ENCODE data around the gene ALG10.
"Not testable (repeated sequence)": the region's sequence is repeated elsewhere in the genome, so short reads cannot be mapped to it uniquely, and the experiment has no call there.

The ALG10 gene, protein sequence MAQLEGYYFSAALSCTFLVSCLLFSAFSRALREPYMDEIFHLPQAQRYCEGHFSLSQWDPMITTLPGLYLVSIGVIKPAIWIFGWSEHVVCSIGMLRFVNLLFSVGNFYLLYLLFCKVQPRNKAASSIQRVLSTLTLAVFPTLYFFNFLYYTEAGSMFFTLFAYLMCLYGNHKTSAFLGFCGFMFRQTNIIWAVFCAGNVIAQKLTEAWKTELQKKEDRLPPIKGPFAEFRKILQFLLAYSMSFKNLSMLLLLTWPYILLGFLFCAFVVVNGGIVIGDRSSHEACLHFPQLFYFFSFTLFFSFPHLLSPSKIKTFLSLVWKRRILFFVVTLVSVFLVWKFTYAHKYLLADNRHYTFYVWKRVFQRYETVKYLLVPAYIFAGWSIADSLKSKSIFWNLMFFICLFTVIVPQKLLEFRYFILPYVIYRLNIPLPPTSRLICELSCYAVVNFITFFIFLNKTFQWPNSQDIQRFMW

DNA sequence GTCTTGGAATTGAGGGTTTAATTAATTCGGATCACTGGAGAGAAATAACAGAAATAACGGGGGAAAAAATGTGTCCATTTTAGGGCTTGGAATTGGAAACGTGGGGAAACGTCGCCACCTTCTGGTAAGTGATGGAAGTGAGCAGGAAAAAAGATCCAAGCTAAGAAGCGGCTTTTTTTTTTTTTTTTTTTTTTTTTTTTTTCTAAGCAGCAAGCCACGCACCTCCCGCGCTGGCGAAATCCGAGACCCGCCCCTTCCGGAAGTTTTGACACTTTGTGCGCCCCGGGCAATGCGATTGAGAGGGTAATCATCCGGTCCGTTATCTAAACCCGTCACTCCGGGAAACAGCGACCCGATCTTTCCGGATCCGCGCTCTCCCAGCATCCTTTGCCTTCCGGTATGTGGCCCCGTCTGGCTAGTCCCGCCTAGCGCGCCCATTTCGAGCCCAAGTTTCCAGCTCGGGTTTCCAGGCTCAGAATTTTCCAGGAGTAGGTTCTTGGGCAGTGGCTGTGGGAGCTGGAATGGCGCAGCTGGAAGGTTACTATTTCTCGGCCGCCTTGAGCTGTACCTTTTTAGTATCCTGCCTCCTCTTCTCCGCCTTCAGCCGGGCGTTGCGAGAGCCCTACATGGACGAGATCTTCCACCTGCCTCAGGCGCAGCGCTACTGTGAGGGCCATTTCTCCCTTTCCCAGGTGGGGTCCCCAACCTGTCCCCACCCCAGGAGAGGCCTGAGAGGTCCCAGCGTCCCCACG lies at the start of gene ALG10:
ALG10 (plus strand) TSS at position 418 of the 752 bp plus-strand sequence; CDS start at position 522, 104 bp downstream.
- DNase-seq: peak; percentile 99

DNA sequence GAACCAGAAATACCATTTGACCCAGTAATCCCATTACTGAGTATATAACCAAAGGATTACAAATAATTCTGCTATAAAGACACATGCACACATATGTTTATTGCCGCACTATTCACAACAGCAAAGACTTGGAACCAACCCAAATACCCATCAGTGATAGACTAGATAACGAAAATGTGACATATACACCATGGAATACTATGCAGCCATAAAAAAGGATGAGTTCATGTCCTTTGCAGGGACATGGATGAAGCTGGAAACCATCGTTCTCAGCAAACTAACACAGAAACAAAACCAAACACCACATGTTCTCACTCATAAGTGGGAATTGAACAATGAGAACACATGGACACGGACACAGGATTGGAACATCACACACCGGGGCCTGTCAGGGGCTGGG lies 49.4 kb upstream of the ALG10 start:
- not testable (repeated sequence) for DNase-seq

DNA sequence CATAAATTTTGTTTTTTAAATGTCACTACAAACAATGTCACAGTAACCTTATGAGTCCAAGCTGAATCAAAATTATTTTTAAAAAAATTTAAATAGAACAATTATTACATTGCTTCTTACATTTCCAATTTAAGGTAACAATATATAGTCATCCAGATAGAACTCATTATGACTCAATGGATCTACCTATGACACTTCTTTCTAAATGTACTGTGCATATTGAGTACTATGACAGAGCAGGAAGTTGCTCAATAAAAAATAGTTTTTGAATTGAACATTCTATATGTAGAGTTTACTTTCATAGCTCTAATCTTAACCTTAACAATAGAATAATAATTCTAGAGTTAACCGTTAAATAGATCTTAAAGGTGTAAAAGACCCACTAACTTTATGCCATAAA lies 44.4 kb upstream of the ALG10 start:
- DNase-seq: no peak

DNA sequence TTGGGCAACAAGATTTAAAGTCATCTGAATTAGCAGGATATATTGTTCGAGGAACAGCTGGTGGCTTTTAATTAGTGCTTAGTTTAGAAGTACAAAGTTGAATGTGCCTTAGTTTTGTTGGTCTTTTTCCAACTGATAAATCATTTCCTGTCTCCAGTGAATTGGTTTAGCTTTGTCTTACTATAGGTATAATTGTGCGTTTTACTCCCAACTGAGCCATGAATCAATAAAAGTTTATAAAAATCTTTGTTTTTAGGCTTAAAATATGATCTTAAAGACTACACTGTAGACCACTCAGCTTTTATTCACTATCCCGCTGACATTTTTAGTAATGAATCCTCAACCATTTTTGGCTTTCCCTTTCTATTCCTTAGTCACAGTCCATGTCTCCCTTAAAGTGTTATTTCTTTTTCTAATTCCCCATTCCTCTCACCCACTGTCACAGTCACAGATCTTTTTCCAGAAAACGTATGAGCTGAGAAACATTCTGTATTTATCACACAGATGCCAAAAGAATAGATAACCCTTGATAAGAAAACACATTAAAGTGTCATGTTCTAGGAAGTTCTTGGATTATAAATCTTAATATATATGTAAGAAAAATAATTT lies 34.0 kb upstream of the ALG10 start:
- no peak for DNase-seq

DNA sequence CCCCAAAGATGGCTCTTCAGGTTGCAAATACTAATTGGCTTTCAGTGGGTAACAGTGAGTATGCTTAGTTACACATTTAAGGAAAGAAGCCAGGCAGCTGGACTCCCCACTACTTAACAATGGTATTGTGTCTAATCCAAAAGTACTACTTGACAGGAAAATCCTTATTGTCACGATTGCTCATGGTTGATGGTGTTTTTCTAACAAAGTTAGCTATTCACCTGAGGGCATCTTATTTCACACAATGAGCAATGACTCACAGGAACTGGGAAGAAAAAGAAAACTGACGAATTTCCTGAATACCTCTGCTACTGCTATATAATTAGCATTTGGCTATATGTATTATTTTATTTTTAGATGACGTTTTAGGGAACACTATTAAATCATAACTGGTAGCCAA lies 33.4 kb upstream of the ALG10 start:
- no peak for DNase-seq

DNA sequence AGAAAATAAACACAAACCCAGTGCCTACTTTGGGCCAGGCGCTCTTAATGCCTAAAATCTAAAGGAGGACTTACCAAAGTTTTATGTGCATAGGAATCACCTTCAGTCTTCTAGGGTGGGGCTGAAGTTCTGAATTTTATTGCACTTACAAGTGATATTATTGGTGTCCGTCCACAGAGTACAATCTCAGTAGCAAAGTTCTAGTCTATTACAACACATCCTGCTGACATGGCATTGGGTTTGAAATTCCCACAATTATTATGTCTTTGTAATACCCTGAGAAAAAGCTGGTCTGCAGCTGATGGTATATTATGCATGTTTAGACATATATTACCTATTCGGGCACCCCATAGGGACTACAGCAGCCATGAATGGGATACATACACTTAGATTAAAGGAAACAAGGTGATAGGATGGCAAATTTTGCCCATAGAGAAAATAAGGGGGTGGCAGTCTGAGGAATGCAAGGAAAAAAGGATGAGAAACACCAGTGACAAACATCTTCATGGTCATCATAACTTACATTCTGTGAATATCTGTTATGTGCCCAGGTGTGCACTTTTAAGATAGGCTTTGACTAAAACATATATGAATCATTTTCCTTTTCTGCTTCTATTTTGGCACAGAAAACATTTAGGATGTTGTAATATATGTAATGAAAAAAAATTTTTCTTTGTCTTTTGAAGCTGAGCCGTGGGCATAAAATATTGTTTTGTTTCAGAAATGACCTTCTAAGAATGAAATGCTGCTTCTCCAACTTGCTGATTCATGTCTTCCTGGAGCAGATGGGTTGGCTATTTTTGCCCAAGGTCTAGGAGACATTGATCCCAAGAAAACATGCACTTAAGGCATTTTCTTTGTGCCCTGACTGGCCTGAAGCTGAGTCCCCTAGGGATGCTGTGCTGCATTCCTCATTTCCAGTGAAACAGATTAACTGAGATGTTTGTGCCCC lies 27.2 kb upstream of the ALG10 start:
- DNase-seq: no peak

DNA sequence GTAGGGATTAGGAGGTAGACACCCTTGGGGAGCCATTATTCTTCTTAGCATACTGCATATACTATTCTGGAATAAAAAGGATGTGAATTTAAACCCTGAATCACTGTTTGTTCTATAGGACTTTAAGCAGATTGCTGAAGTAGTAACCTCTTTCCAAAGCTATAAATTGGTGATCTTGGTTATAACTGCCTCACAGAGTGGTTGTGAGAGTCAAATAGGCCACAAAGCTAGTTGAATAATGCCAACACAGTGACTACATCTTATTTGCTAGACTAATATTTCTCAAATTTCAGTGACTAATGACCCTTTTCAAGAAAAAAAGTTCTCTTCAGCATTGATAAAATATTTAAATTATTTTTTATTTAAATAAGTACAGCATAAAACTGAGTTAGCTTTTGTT lies 13.5 kb upstream of the ALG10 start:
- not testable (repeated sequence) for DNase-seq

DNA sequence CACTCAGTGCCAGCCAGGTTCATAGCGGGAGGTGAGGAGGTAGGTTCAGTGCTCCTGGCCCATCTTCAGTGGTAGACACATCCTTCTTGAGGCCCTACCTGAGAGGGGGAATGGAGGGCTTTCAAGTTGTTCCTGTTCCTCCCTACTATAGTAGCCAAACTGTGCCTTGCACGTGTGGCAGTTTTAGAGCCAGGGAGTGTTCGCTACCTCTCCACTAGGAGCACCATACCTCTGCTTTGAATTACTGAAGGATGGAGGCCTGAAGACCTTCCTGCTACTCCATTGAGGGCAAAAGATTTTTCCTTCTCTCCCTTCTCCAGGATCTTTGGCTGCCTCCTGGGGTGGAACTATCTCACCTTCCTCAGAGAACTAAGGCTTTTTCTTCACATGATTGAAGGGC lies 5.9 kb upstream of the ALG10 start:
- no peak for DNase-seq

DNA sequence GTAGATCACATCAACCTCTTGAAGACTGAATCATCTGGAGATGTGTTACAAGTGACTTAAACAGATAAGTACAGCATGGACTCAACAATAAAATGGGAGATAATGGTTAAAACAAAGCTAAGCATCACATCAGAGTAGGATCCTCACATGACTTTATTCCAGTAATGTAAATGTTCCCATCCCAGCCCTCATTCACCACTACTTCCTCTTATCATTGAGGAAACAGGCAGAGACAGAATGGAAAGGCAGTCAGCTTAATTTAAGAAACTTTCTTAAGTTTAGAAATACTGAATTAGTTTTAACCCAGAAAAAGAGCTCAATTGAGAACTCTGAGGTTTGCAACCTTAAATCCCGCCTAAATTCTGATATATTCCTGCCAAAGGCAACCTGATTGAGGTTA lies 1.2 kb upstream of the ALG10 start:
- DNase-seq: no peak

DNA sequence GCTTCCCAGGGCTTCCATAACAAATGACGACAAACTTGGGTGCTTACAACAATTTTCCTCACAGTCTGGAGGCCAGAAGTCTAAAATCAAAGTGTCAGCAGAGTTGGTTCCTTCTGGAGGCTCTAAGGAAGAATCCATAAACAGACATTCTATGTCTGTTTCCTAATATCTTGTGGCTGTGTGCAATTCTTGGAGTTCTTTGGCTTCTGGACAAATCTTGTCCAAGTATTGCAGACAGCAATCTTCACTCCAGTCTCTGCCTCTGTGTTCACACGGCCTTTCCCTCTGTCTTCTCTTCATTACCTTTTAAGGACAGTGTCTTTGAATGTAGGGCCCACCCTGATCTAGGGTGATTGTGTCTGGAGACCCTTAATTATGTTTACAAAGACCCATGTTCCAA lies 5.4 kb downstream of the ALG10 start:
- DNase-seq: not testable (repeated sequence)

DNA sequence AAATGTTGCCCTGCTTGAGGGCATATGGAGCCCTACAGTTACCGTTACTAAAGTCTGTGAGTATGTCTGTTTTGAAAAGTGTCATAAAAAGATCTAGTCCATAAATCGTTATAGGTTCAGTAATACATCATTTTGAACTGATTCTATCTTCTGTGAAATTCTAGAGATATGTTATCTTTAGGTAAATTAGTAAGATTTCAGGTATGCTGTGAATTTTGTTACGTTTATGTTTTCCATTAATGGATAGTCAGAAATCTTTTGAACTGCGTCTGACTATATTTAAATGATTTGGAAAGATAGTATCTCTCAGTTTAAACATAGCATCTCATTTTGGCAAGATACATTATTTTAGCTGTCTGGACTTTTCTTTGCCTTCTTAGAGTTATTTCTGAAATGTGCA lies 8.3 kb downstream of the ALG10 start:
- DNase-seq: no peak

DNA sequence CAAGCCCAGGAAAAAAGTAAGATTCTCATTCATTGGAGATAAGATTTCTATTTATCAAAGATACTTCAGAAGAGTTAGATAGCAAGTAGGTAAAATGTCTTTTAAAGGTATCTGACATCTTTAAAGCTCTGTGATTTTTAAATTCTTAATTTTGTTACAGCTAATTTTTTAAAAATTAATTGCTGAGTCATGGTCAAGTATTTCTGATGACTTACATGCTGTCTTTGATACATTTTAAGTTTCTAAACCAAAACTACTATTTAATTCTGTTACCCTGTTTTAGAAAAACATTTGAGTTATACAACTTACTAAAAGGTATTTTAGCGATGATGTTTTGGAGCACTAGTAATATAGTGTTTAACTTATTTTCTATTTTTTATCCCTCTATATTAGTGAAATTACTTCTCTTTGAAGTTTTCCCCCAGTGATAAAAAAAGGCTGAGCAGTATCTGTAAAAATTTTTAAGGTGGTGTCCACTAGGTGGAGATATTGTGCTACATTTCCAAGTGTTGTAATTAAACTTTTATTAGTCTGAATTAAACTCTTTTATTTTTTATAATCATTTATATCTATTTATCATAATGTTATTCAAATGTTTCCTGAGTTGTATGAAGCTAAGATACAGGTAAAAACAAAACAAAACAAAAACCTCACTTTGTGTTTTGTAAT lies 11.5 kb downstream of the ALG10 start:
- DNase-seq: peak; percentile 22

DNA sequence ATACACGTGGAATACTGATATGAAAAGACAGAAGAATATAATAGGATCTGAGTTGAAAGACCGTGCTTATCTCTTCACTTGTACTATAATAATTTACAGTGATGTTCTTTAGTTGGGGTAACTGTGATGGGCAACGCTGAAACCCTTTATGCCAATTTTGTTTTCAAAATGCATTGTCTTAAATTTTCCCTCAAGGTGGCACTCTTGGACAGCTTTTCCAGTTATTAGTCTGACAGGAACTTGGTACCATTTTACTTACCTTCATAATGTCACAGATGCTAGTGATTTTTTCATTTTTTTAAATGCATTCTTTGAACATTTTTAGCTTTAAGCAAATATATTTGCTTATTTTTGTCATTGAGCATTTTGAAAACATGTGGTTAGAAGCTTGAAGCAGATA lies 16.1 kb downstream of the ALG10 start:
- DNase-seq: peak; percentile 29

DNA sequence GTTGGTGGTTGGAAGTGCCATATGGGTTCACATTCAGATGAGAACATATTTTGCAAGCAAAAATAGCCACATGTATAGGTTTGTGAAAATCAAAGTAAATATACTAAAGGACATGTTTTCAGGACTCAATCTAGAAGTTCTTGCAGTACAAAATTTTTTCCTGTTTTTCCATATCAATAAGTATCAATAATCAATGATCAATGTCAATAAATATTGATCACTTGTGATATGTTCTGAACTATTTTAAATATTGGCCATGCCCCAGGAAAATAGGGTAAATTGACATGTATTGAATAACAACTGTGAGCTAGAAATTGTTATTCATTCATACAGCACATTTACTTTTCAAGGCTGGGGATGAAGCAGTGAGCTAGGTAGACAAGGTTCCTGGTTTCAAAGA lies 24.3 kb downstream of the ALG10 start:
- DNase-seq: no peak

DNA sequence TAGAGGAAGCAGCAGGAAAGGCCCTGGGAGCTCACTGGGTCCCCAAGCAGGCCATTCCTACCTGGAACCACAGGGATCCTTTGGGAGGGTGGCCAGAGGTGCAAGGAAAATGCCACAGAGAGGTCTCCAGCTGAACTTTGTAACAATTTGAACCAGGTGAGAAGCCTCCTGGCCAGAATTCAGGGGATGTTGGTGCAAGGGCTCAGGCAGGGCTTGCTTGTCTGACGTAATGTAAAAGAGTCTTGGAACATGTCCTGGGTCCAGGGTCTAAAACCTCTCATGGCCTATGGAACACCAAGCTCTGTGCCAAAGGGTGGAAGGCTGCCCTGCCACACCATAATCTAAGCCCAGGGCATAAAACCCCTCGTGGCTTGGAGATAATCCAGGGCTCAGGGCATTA lies 25.6 kb downstream of the ALG10 start:
- DNase-seq: not testable (repeated sequence)

DNA sequence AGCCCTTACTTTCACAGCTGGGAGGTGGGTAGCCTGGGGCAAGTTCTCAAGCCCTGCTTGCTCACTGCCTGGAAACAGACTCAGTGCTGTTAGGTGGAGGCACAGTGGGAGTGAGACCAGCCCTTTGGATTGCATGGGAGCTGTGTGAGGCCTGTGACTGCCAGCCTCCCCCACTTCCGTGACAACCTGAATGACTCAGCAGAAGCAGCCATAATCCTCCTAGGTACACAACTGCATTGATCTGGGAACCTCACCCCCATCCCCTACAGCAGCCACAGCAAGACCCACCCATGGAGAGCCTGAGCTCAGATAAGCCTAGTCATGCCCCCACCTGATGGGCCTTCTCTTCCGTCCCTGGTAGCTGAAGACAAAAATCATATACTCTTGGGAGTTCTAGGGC lies 26.4 kb downstream of the ALG10 start:
- DNase-seq: no peak

DNA sequence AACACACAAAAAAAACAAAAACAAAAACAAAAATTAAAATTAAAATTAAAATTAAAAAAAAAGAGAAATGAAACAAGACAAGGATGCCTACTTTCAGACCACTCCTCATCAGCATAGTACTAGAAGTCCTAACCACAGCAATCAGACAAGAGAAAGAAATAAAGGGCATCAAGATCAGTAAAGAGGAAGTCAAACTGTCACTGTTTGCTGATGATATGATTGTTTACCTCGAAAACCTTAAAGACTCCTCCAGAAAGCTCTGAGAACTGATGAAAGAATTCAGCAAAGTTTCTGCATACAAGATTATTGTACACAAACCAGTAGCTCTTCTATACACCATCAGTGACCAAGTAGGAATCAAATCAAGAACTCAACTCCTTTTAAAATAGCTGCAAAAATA lies 29.2 kb downstream of the ALG10 start:
- DNase-seq: no peak

DNA sequence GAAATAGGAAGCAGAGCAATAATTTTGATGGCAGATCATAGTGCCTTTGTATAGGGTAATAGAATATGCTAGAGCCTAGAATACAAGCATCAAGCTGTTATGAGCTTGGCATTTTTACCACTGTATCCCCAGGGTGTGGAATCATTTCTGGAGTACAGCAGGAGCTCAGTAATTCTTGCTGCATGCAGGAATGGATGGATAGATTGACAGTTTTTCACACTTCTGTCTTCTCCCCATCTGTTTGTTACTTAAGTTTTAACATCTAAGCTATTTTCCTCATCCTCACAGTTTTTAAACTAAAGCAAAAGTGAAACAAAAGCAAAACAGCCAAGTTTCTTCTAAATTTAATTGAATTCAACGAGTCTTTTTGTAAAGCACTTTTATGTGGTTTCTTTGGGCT lies 32.6 kb downstream of the ALG10 start:
- no peak for DNase-seq

All from NCI-H1694 (cell line).